Ishikawa (cell line): ENCODE measurements around the gene CKB.

Experiments
- CEBPB ChIP-seq: IDR thresholded peaks from 2 replicates; pipeline ENCODE4 v1.6.1; 2012
- CREB1 ChIP-seq: IDR thresholded peaks from 2 replicates; pipeline ENCODE4 v1.6.1; 2012; ENCODE audit warnings: low read depth
- EGR1 ChIP-seq: IDR thresholded peaks from 2 replicates; pipeline ENCODE4 v1.6.1; 2012
- EP300 ChIP-seq: IDR thresholded peaks from 2 replicates; pipeline ENCODE4 v1.6.1; 2012; ENCODE audit warnings: borderline replicate concordance
- FOXM1 ChIP-seq: IDR thresholded peaks from 2 replicates; pipeline ENCODE4 v1.6.1; 2012; ENCODE audit warnings: low read depth, borderline replicate concordance
- MAX ChIP-seq: IDR thresholded peaks from 2 replicates; pipeline ENCODE4 v1.6.1; 2012
- NFIC ChIP-seq: IDR thresholded peaks from 2 replicates; pipeline ENCODE4 v1.6.1; 2012
- RAD21 ChIP-seq: IDR thresholded peaks from 2 replicates; pipeline ENCODE4 v1.6.1; 2012; ENCODE audit warnings: low read depth
- REST ChIP-seq: IDR thresholded peaks from 2 replicates; pipeline ENCODE4 v1.6.1; 2012; ENCODE audit warnings: low read depth, mild to moderate bottlenecking
- TAF1 ChIP-seq: IDR thresholded peaks from 2 replicates; pipeline ENCODE4 v1.6.1; 2012; ENCODE audit warnings: low read depth, mild to moderate bottlenecking
- TCF12 ChIP-seq: IDR thresholded peaks from 2 replicates; pipeline ENCODE4 v1.6.1; 2012; ENCODE audit warnings: low read depth
- TEAD4 ChIP-seq: IDR thresholded peaks from 2 replicates; pipeline ENCODE4 v1.6.1; 2012
- YY1 ChIP-seq: IDR thresholded peaks from 2 replicates; pipeline ENCODE4 v1.6.1; 2012; ENCODE audit warnings: low read depth
- ZBTB7A ChIP-seq: IDR thresholded peaks from 2 replicates; pipeline ENCODE4 v1.6.1; 2012; ENCODE audit warnings: low read depth
- TF ChIP-seq, protein P1 (sequence below): IDR thresholded peaks from 2 replicates; pipeline ENCODE4 v1.6.1; 2012

The CKB gene

DNA sequence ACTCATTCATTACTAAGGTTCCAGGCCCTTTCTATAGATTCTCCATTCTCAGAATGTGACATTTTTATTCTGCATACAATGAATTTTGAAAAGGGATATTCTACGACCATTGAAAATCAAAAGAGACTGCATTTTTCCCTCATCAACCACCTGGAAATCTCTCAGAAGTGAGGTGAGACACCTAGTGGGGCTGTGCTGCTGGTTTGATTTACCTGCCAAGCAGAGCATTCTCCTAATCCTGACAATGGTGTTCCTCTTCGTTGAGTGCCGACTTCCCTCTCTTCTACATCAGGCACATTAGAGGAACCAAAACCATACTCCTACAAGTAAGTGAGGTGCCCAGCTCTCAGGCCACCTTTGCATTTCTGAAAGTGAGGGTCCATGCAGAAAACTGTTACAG is 14.9 kb downstream of the CKB start:
- TF ChIP-seq RAD21: no peak
- TF ChIP-seq YY1: no peak
- TF ChIP-seq MAX: no peak
- TF ChIP-seq REST: no peak
- TF ChIP-seq ZBTB7A: no peak
- no peak for TF ChIP-seq CEBPB
- no peak for TF ChIP-seq TCF12
- no peak for TF ChIP-seq EGR1

GRCh38 chr14:103504991-103505565 is 17.6 kb downstream of the CKB start:
- TF ChIP-seq EGR1: no peak
- no peak for TF ChIP-seq ZBTB7A
- no peak for TF ChIP-seq FOXM1
- no peak for TF ChIP-seq CREB1
- TF ChIP-seq EP300: no peak

DNA sequence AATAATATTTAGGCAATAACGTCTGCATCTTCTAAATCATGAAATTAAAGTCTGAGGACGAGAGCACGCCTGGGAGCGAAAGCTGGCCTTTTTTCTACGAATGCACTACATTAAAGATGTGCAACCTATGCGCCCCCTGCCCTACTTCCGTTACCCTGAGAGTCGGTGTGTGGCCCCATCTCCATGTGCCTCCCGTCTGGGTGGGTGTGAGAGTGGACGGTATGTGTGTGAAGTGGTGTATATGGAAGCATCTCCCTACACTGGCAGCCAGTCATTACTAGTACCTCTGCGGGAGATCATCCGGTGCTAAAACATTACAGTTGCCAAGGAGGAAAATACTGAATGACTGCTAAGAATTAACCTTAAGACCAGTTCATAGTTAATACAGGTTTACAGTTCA is 19.3 kb downstream of the CKB start:
- TF ChIP-seq MAX (no peak), EGR1 (no peak), TEAD4 (no peak), TAF1 (no peak), REST (no peak)
- TF ChIP-seq, protein P1, sequence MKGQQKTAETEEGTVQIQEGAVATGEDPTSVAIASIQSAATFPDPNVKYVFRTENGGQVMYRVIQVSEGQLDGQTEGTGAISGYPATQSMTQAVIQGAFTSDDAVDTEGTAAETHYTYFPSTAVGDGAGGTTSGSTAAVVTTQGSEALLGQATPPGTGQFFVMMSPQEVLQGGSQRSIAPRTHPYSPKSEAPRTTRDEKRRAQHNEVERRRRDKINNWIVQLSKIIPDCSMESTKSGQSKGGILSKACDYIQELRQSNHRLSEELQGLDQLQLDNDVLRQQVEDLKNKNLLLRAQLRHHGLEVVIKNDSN: no peak

DNA sequence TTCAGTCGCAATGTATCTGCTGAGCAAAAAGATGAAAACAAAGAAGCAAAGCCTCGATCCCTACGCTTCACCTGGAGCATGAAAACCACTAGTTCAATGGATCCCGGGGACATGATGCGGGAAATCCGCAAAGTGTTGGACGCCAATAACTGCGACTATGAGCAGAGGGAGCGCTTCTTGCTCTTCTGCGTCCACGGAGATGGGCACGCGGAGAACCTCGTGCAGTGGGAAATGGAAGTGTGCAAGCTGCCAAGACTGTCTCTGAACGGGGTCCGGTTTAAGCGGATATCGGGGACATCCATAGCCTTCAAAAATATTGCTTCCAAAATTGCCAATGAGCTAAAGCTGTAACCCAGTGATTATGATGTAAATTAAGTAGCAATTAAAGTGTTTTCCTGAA is 19.8 kb downstream of the CKB start:
- TF ChIP-seq YY1 (no peak), CREB1 (no peak), TAF1 (no peak), REST (no peak), TEAD4 (no peak), ZBTB7A (no peak), TCF12 (no peak)

GRCh38 chr14:103501921-103502669 is 20.5 kb downstream of the CKB start:
- TF ChIP-seq CREB1 (no peak), EGR1 (no peak), RAD21 (no peak), YY1 (no peak), REST (no peak), TCF12 (no peak), TEAD4 (no peak), NFIC (no peak), ZBTB7A (no peak), MAX (no peak)
- TF ChIP-seq, protein P1: no peak
